Measurements from ENCODE around the gene HAUS3. TPM values are rescaled to one million over a fixed set of nuclear protein-coding genes. Genes with fewer than 3 reads are reported as not detected.

The HAUS3 gene
- total RNA-seq, 4 donors from 2014 or later, result 8.9 to 13.0 (median 10.7) TPM

GRCh38 chr4:2249526-2250356 lies 7.8 kb upstream of the HAUS3 start:
- no peaks in the 10 kb centered on the region for H3K9me3 ChIP-seq
- intact Hi-C loops (cut with DNase I), result loop anchor here (10.0 kb wide), 1 partner anchor 165 kb away; the partner anchor contains the start of genes CFAP99 and ZFYVE28
- no peak for DNase-seq
- no peaks in the 10 kb centered on the region for H3K27me3 ChIP-seq
- peaks cover 13 to 86% (median 34%) of the 10 kb centered on the region in 3 donors for H3K36me3 ChIP-seq
- H3K27ac ChIP-seq, result no peak overlapping the region
- no peak overlapping the region for H3K4me3 ChIP-seq
- TF ChIP-seq POLR2A (IDR thresholded peaks at IDR 0.05) (no peak), CTCF (IDR thresholded peaks at IDR 0.05) (no peak)
- WGBS, 2 donors, result 83 to 85% methylated on average over 2 to 5 of the region's 26 CpGs
- peaks cover 14 to 47% (median 15%) of the 10 kb centered on the region in 3 donors for H3K4me1 ChIP-seq

GRCh38 chr4:2248821-2249261 lies 6.9 kb upstream of the HAUS3 start:
- Histone ChIP-seq H3K36me3 (peaks cover 13 to 77% (median 34%) of the 10 kb centered on the region in 3 donors), H3K9me3 (no peaks in the 10 kb centered on the region), H3K4me1 (peaks cover 17 to 51% (median 19%) of the 10 kb centered on the region in 3 donors), H3K4me3 (no peak overlapping the region), H3K27me3 (no peaks in the 10 kb centered on the region), H3K27ac (no peak overlapping the region)
- intact Hi-C loops (cut with DNase I), result no loop called here
- no peak for TF ChIP-seq CTCF (IDR thresholded peaks at IDR 0.05)
- TF ChIP-seq POLR2A (IDR thresholded peaks at IDR 0.05), result no peak
- WGBS, 2 donors, result 75 to 76% methylated on average over 4 to 8 of the region's 10 CpGs
- DNase-seq, result no peak

GRCh38 chr4:2248044-2248780 lies 6.3 kb upstream of the HAUS3 start:
- Histone ChIP-seq H3K4me1 (peaks cover 17 to 50% (median 20%) of the 10 kb centered on the region in 3 donors), H3K4me3 (no peak overlapping the region), H3K27ac (no peak overlapping the region), H3K9me3 (no peaks in the 10 kb centered on the region), H3K36me3 (peaks cover 13 to 70% (median 34%) of the 10 kb centered on the region in 3 donors), H3K27me3 (no peaks in the 10 kb centered on the region)
- DNase-seq, result no peak
- intact Hi-C loops (cut with DNase I), result no loop called here
- TF ChIP-seq POLR2A (IDR thresholded peaks at IDR 0.05), result no peak
- no peak for TF ChIP-seq CTCF (IDR thresholded peaks at IDR 0.05)
- no CpG with 5 or more reads among the region's 21 CpGs for WGBS, 2 donors

- intact Hi-C loops (cut with DNase I), result no loop called here
- Histone ChIP-seq H3K4me1 (peaks cover 17 to 52% (median 20%) of the 10 kb centered on the region in 3 donors), H3K4me3 (no peak overlapping the region), H3K27me3 (no peaks in the 10 kb centered on the region), H3K27ac (no peak overlapping the region), H3K36me3 (peaks cover 13 to 62% (median 30%) of the 10 kb centered on the region in 3 donors), H3K9me3 (no peaks in the 10 kb centered on the region)
- DNase-seq, result no peak
- WGBS, 2 donors, result 84 to 90% methylated on average over 6 to 15 of the region's 42 CpGs
- TF ChIP-seq POLR2A (IDR thresholded peaks at IDR 0.05) (no peak), CTCF (IDR thresholded peaks at IDR 0.05) (no peak)
These were observed 5.5 kb upstream of the HAUS3 start for GRCh38 chr4:2247128-2248043.

All from esophagus squamous epithelium (tissue), 5 donors.